D721Med (cell line): Measurements from ENCODE around the gene AAGAB.

Experiments used
- DNase-seq: peaks from one replicate; pipeline ENCODE4 v3.0.0; 2011; ENCODE audit warnings: low spot score; ENCODE audit not compliant: insufficient read length
- FAIRE-seq: peaks from 2 replicates; lab custom pipeline; 2011; peaks lifted over from hg19 to GRCh38; lab: Jason Lieb, UNC
- TF ChIP-seq, protein P1 (sequence below): IDR thresholded peaks from 2 replicates; pipeline ENCODE4 v1.5.1; 2012; ENCODE audit warnings: mild to moderate bottlenecking, control low read depth; ENCODE audit not compliant: insufficient read depth; ENCODE audit errors: missing control alignments

Gene AAGAB

DNA sequence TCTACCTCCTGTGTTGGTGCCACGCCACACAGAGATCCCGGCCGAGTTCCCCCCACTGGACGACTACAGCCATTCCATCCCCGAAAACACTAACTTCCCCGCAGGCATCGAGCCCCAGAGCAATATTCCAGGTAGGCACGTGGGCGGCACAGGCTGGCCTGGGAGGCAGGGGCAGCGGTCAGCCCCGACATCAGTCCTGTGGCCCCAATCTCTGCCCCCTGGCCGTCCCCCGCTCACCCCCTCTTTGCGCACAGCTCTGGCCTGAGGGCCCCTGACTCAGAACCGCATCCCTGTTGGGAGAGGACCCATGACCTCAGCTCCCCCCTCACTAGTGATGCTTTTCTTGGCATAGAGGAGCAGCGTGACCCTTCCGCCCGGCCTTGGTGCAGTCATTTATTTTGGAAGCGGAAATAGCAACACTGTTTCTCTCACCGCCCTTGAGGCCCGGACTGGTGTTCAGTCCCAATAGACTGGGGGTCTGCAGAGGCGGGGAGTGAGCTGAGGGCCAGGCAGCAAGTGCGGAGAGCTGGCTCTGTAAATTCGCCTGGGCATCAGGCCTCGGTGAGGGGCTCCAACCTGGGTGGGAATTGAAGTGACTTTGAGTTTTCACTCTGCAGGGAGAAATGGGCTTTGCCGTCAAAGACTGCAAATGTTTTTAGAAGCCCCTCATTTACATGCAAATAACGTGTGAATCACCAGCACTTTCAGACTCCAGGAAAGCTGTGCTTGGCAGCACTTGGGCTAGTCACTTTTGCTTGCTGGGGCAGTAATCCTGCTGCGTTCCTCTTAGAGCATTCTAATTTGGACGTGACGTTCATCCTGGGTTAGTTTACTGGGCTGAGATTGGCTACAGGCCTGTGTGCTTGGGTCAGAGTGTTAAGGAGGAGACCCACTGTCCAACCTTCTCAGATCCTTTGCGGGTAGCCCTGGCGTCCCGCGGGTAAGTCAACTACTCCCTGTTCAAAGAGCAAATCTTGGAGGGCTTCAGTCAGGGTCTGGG, 88.9 kb downstream of the AAGAB start:
- DNase-seq (no peak), FAIRE-seq (no peak)
- TF ChIP-seq, protein P1, sequence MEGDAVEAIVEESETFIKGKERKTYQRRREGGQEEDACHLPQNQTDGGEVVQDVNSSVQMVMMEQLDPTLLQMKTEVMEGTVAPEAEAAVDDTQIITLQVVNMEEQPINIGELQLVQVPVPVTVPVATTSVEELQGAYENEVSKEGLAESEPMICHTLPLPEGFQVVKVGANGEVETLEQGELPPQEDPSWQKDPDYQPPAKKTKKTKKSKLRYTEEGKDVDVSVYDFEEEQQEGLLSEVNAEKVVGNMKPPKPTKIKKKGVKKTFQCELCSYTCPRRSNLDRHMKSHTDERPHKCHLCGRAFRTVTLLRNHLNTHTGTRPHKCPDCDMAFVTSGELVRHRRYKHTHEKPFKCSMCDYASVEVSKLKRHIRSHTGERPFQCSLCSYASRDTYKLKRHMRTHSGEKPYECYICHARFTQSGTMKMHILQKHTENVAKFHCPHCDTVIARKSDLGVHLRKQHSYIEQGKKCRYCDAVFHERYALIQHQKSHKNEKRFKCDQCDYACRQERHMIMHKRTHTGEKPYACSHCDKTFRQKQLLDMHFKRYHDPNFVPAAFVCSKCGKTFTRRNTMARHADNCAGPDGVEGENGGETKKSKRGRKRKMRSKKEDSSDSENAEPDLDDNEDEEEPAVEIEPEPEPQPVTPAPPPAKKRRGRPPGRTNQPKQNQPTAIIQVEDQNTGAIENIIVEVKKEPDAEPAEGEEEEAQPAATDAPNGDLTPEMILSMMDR: no peak

DNA sequence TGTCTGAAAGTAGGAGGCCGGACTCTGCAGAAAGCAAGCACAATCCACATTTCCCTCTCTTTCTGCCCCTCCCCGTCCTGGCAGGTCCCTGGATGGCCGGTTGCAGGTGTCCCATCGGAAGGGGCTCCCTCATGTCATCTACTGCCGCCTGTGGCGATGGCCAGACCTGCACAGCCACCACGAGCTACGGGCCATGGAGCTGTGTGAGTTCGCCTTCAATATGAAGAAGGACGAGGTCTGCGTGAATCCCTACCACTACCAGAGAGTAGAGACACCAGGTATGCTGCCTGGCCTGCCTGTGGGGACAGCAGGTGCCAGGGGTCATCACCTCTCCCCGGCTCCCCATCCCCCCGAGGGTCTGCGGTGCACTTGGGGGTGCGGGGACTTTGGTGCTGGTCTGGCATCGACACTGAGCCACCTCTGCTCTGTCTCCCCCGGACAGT, 89.6 kb downstream of the AAGAB start:
- no peak for DNase-seq
- FAIRE-seq: no peak
- TF ChIP-seq, protein P1: no peak

DNA sequence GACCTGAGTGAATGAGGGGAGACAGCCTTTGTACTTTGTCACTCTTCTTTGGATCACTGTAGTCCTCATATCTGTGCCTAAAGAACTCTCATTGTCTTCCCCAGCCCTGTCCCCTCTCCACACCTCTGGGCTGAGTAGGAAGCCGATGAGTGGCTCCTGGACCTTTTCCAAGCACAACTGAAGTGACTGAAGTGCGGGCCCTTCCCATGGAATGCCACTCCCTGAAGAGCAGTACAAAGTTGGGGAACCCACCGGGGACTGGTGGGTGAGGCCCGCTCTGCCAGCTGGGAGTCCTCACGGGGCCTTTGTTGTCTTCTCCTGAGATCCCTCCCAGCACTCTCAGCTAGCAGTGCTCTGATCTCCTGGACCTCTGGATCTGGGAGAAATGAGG, 90.1 kb downstream of the AAGAB start:
- FAIRE-seq: no peak
- TF ChIP-seq, protein P1: no peak

DNA sequence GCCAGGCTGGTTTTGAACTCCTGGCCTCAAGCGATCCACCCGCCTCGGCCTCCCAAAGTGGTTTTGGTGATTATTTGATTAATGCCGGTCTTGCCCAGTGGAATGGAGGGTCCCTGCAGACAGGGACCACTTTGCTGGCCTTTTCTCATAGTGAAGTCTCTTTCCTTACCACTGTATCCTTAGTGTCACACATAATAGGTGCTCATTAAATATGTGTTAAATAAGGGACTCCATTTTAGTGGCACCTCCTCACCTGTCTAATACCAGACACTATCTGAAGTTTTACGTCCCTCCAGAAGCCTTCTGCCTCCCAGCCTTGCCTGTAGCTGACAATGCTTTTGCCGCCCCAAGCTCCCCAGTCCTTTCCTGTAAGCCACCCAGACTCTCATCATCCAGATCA, 91.3 kb downstream of the AAGAB start:
- no peak for DNase-seq
- FAIRE-seq: no peak

More for the DNA sequence above, 90.1 kb downstream of the AAGAB start:
- DNase-seq: no peak

DNA sequence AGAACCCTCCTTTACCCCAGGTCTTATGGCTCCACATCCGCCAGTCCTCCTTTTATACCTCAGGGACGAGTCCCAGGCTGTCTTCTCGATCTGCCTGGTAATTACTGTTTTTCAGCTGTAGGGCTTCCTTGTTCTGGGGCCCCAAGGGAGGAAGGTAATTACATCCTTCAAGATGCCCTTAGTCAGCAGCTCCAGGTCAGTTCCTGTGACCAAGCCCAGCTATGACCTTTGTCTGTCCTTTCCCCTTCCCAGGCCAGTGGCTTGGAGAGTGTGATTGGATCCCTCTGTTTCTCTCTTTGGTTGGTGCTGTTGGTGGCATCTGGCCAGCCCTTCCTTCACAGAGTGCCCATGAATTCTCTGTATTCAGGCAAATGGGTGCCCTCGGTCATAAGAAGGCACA, 92.6 kb downstream of the AAGAB start:
- DNase-seq (no peak), FAIRE-seq (no peak)
- TF ChIP-seq, protein P1: no peak

More for the DNA sequence above, 91.3 kb downstream of the AAGAB start:
- TF ChIP-seq, protein P1: no peak

DNA sequence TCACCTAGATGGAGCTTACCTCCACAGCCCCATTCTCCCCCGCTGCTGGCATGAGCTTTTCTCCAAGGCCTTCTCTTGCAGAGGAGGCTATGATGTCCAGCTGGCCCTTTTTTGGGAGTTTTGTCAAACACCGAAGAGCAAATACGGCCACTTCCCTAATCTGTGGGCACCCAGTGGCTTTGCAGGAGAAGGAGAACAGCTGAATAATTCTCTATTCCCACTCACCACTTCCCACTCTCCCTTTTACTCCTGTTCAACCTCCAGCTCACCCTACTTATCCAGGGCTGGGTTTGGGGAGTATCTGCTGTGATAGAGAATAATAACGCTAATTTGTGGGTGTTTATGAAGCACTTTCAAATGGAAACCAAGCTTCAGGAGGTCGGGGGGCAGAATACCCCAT, 93.0 kb downstream of the AAGAB start:
- TF ChIP-seq, protein P1: no peak
- DNase-seq (no peak), FAIRE-seq (no peak)

DNA sequence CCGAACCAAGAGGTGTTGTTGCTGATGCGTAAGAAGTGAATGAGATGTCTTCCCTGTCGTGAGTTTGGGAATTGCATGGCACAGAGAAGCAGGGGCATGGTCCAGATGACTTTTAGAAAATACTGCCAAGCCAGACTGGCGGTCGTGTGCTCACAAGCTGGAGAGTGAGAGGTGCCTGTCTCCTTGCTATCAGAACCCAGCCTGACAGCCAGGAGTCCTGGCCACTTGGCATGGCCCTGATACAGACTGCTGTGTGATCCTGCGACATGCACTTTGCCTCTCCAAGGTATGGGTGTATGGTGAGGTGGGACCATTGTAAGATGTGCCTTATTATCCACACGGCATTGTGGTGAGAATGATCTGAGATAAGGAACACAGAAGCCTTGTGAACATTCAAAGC, 96.1 kb downstream of the AAGAB start:
- TF ChIP-seq, protein P1: no peak
- DNase-seq: no peak
- no peak for FAIRE-seq
